Measurements from ENCODE around the gene BRD1. TPM values are rescaled to one million over a fixed set of nuclear protein-coding genes. Genes with fewer than 3 reads are reported as not detected.

Gene BRD1
- total and polyA plus RNA-seq, 9 of the 15 experiments (the other 6 are each of a cell fraction or from before 2014, with no cell fraction given), result 0.42 to 17.6 (median 5.5) TPM

- TF ChIP-seq CHD7 (IDR thresholded peaks at IDR 0.05; ENCODE audit: low read depth, low read length) (no peak), GABPA (tag; conservative IDR thresholded peaks at IDR 0.05; ENCODE audit: low read depth) (no peak), NCOR1 (IDR thresholded peaks at IDR 0.05) (no peak), USF2 (CRISPR knock-in tag; IDR thresholded peaks at IDR 0.05) (no peak), ZNF140 (CRISPR knock-in tag; IDR thresholded peaks at IDR 0.05) (no peak), TFE3 (CRISPR knock-in tag; IDR thresholded peaks at IDR 0.05) (no peak), SNIP1 (IDR thresholded peaks at IDR 0.05; ENCODE audit: low read depth) (no peak), ZFP36 (IDR thresholded peaks at IDR 0.05; ENCODE audit: low read depth, low read length, partially characterized antibody) (no peak), ATF1 (CRISPR knock-in tag; IDR thresholded peaks at IDR 0.05) (no peak), ATF1 (tag; IDR thresholded peaks at IDR 0.05) (no peak), ZNF143 (CRISPR knock-in tag; IDR thresholded peaks at IDR 0.05) (no peak), ZNF316 (IDR thresholded peaks at IDR 0.05) (no peak)
- TF ChIP-seq, protein P1, sequence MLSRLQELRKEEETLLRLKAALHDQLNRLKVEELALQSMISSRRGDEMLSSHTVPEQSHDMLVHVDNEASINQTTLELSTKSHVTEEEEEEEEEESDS (CRISPR knock-in tag; IDR thresholded peaks at IDR 0.05), result no peak
- TF ChIP-seq, protein P2, sequence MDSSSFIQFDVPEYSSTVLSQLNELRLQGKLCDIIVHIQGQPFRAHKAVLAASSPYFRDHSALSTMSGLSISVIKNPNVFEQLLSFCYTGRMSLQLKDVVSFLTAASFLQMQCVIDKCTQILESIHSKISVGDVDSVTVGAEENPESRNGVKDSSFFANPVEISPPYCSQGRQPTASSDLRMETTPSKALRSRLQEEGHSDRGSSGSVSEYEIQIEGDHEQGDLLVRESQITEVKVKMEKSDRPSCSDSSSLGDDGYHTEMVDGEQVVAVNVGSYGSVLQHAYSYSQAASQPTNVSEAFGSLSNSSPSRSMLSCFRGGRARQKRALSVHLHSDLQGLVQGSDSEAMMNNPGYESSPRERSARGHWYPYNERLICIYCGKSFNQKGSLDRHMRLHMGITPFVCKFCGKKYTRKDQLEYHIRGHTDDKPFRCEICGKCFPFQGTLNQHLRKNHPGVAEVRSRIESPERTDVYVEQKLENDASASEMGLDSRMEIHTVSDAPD (CRISPR knock-in tag; IDR thresholded peaks at IDR 0.05), result no peak
These were observed 78.4 kb downstream of the BRD1 start (continued) for GRCh38 chr22:49749227-49749626.

All from K562 (cell line).